Measurements from ENCODE around the gene GPR61. TPM values are rescaled to one million over a fixed set of nuclear protein-coding genes. Genes with fewer than 3 reads are reported as not detected.

Gene GPR61
- total RNA-seq, 8 experiments from 2014 or later = 0.56 to 5.8 (median 2.6) TPM

GRCh38 chr1:109516872-109517271 lies 22.8 kb upstream of the GPR61 start:
- in situ Hi-C loops (cut with MboI; ENCODE audit: low pct_unique_long_range_greater_than_20kb in 2 of 9, low sequenced_read_pairs in 9 of 9, unreplicated experiment in 9 of 9) = no loop called here
- WGBS, 10 experiments = 0 to 93% (median 77%) methylated on average over 1 to 5 of the region's 5 CpGs; no CpG with 5 or more reads in 2 of the 10 experiments
- ATAC-seq (replicated peaks in 6 of 8) = peak in 3 of 8 experiments; percentile 87 to 95 (median 89)
- Histone ChIP-seq H3K4me3 (no peak overlapping the region), H3K27ac (no peak overlapping the region), H3K4me1 (replicated peaks in 1 of 2) (peaks cover 13 to 17% of the 10 kb centered on the region in 2 donors)

DNA sequence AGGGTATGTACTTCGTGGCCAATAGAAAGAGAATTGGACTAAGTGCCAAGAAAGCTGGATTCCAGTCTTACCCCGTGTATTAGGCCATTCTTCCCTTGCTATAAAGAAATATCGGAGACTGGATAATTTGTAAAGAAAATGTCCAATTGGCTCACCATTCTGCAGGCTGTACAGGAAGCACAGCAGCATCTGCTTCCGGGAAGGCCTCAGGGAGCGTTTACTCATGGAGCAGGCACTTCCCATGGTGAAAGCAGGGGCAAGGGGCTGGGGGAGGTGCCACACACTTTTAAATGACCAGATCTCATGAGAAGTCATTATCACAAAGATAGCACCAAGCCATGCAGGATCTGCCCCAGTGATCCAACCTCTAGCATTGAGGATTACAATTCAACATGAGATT lies 22.3 kb upstream of the GPR61 start:
- Histone ChIP-seq H3K27ac (no peak overlapping the region), H3K4me1 (replicated peaks in 1 of 2) (peaks cover 17 to 19% of the 10 kb centered on the region in 2 donors), H3K4me3 (no peak overlapping the region)
- 42 to 100% (median 76%) methylated on average over 2 to 5 of the region's 5 CpGs; no CpG with 5 or more reads in 2 of the 10 experiments for WGBS, 10 experiments
- peak in 3 of 8 experiments; percentile 9 to 26 (median 10) for ATAC-seq (replicated peaks in 6 of 8)
- in situ Hi-C loops (cut with MboI; ENCODE audit: low pct_unique_long_range_greater_than_20kb in 2 of 9, low sequenced_read_pairs in 9 of 9, unreplicated experiment in 9 of 9) = no loop called here

GRCh38 chr1:109521002-109521951 lies 18.4 kb upstream of the GPR61 start:
- peaks cover 17 to 19% of the 10 kb centered on the region in 2 donors for H3K4me1 ChIP-seq (replicated peaks in 1 of 2)
- peak overlapping the region; percentile 53 to 64 for H3K27ac ChIP-seq
- ATAC-seq (replicated peaks in 6 of 8) = peak in 7 of 8 experiments; percentile 6 to 90 (median 55)
- 0 to 78% (median 70%) methylated on average over 1 to 14 of the region's 14 CpGs; no CpG with 5 or more reads in 1 of the 10 experiments for WGBS, 10 experiments
- H3K4me3 ChIP-seq = no peak overlapping the region
- in situ Hi-C loops (cut with MboI; ENCODE audit: low pct_unique_long_range_greater_than_20kb in 2 of 9, low sequenced_read_pairs in 9 of 9, unreplicated experiment in 9 of 9) = no loop called here

- 17 to 95% (median 89%) methylated on average over 1 to 7 of the region's 7 CpGs; no CpG with 5 or more reads in 3 of the 10 experiments for WGBS, 10 experiments
- no peak for ATAC-seq (replicated peaks in 6 of 8)
- in situ Hi-C loops (cut with MboI; ENCODE audit: low pct_unique_long_range_greater_than_20kb in 2 of 9, low sequenced_read_pairs in 9 of 9, unreplicated experiment in 9 of 9) = no loop called here
- Histone ChIP-seq H3K27ac (no peak overlapping the region), H3K4me1 (replicated peaks in 1 of 2) (peaks cover 17 to 22% of the 10 kb centered on the region in 2 donors), H3K4me3 (no peak overlapping the region)
Measured at GRCh38 chr1:109522026-109522425, 17.6 kb upstream of the GPR61 start.

DNA sequence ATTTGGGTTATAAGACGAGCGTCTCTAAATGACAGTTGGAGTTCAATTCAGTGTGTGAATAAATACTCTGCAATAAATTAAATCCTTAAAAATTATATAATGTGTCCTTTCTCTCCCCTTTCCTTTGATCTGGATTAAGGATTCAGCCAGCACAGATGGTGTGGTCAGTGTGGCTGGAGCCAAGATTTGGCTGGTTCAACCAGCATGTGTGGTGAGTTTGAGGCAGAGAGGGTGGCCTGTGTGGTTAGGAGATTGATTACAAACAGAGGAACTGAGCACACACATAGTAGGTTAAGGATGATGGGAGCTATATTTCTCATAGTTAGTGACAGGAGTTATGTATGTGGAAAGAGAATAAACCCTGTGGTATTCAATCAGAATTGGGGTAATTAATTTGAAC lies 16.0 kb upstream of the GPR61 start:
- Histone ChIP-seq H3K4me3 (no peak overlapping the region), H3K4me1 (replicated peaks in 1 of 2) (peaks cover 17 to 25% of the 10 kb centered on the region in 2 donors), H3K27ac (no peak overlapping the region)
- in situ Hi-C loops (cut with MboI; ENCODE audit: low pct_unique_long_range_greater_than_20kb in 2 of 9, low sequenced_read_pairs in 9 of 9, unreplicated experiment in 9 of 9) = no loop called here
- 72 to 100% (median 96%) methylated on average over 2 of the region's 2 CpGs for WGBS, 10 experiments
- no peak for ATAC-seq (replicated peaks in 6 of 8)

GRCh38 chr1:109527098-109527811 lies 12.4 kb upstream of the GPR61 start:
- H3K4me1 ChIP-seq (replicated peaks in 1 of 2) = peaks cover 19 to 36% of the 10 kb centered on the region in 2 donors
- no peak overlapping the region for H3K4me3 ChIP-seq
- 28 to 86% (median 66%) methylated on average over 3 to 13 of the region's 14 CpGs; no CpG with 5 or more reads in 2 of the 10 experiments for WGBS, 10 experiments
- ATAC-seq (replicated peaks in 6 of 8) = peak in 3 of 8 experiments; percentile 8 to 22 (median 9)
- in situ Hi-C loops (cut with MboI; ENCODE audit: low pct_unique_long_range_greater_than_20kb in 2 of 9, low sequenced_read_pairs in 9 of 9, unreplicated experiment in 9 of 9) = loop anchor here in 4 of 9 experiments (25.0 kb wide), 3 partner anchors 235 to 460 kb away; partner anchors contain the start of genes AHCYL1 (in 3 of the 4) and EPS8L3 (in 2 of the 4)
- no peak overlapping the region for H3K27ac ChIP-seq

DNA sequence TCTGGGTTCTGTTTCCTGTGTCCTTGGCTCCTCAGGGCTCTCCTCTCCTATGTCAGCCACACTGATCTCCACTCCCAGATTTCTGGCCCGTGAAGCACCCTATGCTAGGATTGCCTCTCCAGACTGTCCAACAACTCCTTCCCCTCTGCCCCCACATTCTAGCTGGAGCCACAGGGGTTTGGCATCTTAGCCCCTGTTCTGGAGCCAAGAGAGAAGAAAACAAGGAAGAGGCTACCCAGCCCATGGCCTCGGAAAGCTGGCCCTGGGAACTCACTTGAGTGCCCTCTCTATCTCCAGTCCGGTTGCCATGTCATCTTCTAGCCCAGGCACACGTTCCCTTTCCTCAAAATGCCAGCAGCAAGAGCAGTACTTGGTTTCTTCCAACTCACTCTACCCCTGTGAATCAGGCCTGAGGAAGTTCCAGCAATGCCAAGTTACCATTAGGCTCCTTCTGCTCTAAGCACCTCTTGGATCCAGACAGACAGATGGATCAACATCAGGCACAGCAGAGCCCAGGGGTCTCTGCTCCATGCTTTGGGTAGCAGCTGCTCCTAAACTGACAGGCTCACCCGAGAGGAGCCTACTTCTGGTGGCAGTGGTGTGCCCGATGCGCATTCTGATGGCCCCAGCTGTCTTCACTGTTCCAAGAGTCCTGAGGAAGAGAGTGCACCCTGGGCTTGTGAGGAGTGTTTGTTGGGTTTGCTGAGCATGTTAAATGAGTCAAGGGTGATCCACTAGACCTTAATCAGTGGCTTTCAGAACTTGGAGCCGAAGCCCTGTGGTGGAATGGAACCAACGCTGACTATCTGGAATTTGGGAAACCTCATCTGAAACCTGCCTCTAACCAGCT lies 11.6 kb upstream of the GPR61 start:
- Histone ChIP-seq H3K4me1 (replicated peaks in 1 of 2) (peaks cover 23 to 40% of the 10 kb centered on the region in 2 donors), H3K4me3 (no peak overlapping the region), H3K27ac (no peak overlapping the region)
- 48 to 100% (median 76%) methylated on average over 1 to 7 of the region's 9 CpGs; no CpG with 5 or more reads in 4 of the 10 experiments for whole genome bisulfite sequencing, 10 experiments
- in situ Hi-C loops (cut with MboI; ENCODE audit: low pct_unique_long_range_greater_than_20kb in 2 of 9, low sequenced_read_pairs in 9 of 9, unreplicated experiment in 9 of 9) = loop anchor here in 4 of 9 experiments (25.0 kb wide), 3 partner anchors 234 to 459 kb away; partner anchors contain the start of genes AHCYL1 (in 3 of the 4) and EPS8L3 (in 2 of the 4)
- ATAC-seq (replicated peaks in 6 of 8) = no peak

- ATAC-seq (replicated peaks in 6 of 8) = peak in 2 of 8 experiments; percentile 38 to 53
- Histone ChIP-seq H3K27ac (no peak overlapping the region), H3K4me1 (replicated peaks in 1 of 2) (peaks cover 23 to 40% of the 10 kb centered on the region in 2 donors), H3K4me3 (no peak overlapping the region)
- 80 to 100% (median 100%) methylated on average over 1 to 2 of the region's 3 CpGs; no CpG with 5 or more reads in 7 of the 10 experiments for WGBS, 10 experiments
- in situ Hi-C loops (cut with MboI; ENCODE audit: low pct_unique_long_range_greater_than_20kb in 2 of 9, low sequenced_read_pairs in 9 of 9, unreplicated experiment in 9 of 9) = loop anchor here in 4 of 9 experiments (25.0 kb wide), 3 partner anchors 234 to 459 kb away; partner anchors contain the start of genes AHCYL1 (in 3 of the 4) and EPS8L3 (in 2 of the 4)
Measured at GRCh38 chr1:109528712-109529111, 11.0 kb upstream of the GPR61 start.

DNA sequence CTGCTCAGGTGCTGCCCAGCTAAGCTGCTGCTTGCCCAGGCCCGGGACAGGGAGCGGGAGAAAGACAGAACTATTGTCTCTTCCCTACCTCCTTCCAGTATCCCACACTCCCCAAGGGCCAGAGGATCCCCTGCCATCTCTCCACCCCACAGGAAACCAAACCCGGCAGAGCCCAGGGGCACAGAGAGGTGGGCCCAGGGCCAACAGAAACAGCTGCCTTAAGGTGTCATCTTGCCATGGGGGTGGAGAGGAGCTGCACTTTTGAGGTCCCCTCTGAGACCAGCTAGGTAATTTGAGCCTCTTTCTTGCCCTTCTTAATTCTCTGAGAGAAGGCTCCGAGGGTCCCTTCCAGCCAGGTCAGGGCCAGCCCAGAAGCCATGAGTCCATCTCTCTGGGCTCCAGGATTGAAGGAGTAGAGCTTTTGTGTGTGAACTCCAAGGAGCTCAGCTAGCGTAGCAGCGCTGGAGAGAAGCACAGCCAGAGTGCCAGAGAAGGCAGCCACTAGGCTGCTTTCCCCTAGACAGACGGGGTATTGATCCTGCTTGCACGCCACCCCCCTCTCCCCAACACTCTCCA lies 9.7 kb upstream of the GPR61 start:
- H3K4me3 ChIP-seq = no peak overlapping the region
- H3K27ac ChIP-seq = peak overlapping the region; percentile 67 to 72
- in situ Hi-C loops (cut with MboI; ENCODE audit: low pct_unique_long_range_greater_than_20kb in 2 of 9, low sequenced_read_pairs in 9 of 9, unreplicated experiment in 9 of 9) = loop anchor here in 5 of 9 experiments (5.0 to 25.0 kb wide), 4 partner anchors 33 to 457 kb away; partner anchors contain the start of genes AHCYL1 (in 3 of the 5) and EPS8L3 (in 2 of the 5)
- ATAC-seq (replicated peaks in 6 of 8) = peak in 4 of 8 experiments; percentile 24 to 60 (median 54)
- 35 to 60% (median 42%) methylated on average over 1 to 6 of the region's 8 CpGs; no CpG with 5 or more reads in 4 of the 10 experiments for WGBS, 10 experiments
- H3K4me1 ChIP-seq (replicated peaks in 1 of 2) = peaks cover 23 to 40% of the 10 kb centered on the region in 2 donors

DNA sequence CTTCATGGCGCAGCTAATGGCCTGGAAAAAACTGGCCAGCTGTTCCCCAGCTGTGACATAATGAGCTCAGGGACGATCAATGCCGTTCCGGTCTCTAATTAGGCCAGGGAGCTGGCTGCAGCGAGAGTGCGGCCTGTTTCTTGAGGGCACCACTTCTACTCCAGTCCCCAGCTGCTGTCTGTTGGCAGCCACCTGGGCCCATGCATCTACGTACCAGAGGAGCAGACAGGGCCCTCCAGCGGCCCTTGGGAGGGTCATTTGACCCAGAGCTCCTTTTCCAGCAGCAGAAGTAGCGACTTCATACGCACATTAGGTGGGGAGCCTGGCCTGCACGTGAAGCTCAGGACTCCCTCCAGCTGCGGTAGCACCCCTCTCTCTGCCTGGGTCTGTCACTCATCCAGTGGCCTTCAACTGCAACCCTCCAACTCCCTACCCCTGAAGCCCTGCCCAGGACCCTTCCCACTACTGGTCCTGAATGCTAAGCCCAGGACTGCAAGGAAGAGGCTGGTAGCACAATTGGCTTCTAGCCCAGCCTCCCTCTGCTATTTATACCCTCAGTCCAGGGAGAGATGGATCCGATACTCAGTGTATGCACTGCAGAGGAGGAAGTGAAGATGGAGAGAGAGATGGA lies 9.1 kb upstream of the GPR61 start:
- no peak overlapping the region for H3K4me3 ChIP-seq

DNA sequence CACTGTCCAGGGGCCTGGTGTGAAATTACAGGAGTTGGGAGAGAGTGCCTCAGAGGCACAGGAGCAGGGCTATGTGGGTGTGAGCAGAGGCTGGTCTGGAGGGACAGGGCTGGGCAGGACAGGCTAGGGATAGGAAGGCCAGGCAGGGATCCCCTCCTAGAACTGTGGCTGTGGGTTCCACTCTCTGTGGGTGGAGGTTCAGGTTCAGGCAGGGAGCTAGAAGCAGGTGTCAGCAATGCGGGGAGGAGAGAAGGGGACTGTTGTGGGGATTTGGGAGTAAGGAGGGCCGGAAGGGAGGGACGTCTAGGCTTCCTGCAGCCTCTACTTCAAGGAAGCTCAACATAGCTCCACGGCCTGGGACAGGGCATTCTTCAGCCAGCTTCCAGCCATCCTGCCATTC lies 8.3 kb upstream of the GPR61 start:
- ATAC-seq (replicated peaks in 6 of 8) = no peak
- WGBS, 10 experiments = 75 to 86% (median 83%) methylated on average over 1 to 3 of the region's 4 CpGs; no CpG with 5 or more reads in 7 of the 10 experiments
- H3K4me3 ChIP-seq = no peak overlapping the region
- in situ Hi-C loops (cut with MboI; ENCODE audit: low pct_unique_long_range_greater_than_20kb in 2 of 9, low sequenced_read_pairs in 9 of 9, unreplicated experiment in 9 of 9) = loop anchor here in 5 of 9 experiments (5.0 to 25.0 kb wide), 4 partner anchors 34 to 456 kb away; partner anchors contain the start of genes AHCYL1 (in 3 of the 5) and EPS8L3 (in 2 of the 5)
- H3K4me1 ChIP-seq (replicated peaks in 1 of 2) = peaks cover 23 to 40% of the 10 kb centered on the region in 2 donors
- no peak overlapping the region for H3K27ac ChIP-seq

More for the DNA sequence above, 9.1 kb upstream of the GPR61 start:
- 11 to 100% (median 71%) methylated on average over 1 to 9 of the region's 13 CpGs for WGBS, 10 experiments
- in situ Hi-C loops (cut with MboI; ENCODE audit: low pct_unique_long_range_greater_than_20kb in 2 of 9, low sequenced_read_pairs in 9 of 9, unreplicated experiment in 9 of 9) = loop anchor here in 5 of 9 experiments (5.0 to 25.0 kb wide), 4 partner anchors 33 to 457 kb away; partner anchors contain the start of genes AHCYL1 (in 3 of the 5) and EPS8L3 (in 2 of the 5)
- Histone ChIP-seq H3K4me1 (replicated peaks in 1 of 2) (peaks cover 23 to 40% of the 10 kb centered on the region in 2 donors), H3K27ac (peak overlapping the region; percentile 23 to 72)
- peak in 2 of 8 experiments; percentile 45 to 55 for ATAC-seq (replicated peaks in 6 of 8)
